ENCODE results near the gene IQSEC1. TPM values are rescaled to one million over a fixed set of nuclear protein-coding genes. Genes with fewer than 3 reads are reported as not detected.

The IQSEC1 gene
- total RNA-seq, 4 donors from 2014 or later, result 56.1 to 99.5 (median 78.2) TPM

DNA sequence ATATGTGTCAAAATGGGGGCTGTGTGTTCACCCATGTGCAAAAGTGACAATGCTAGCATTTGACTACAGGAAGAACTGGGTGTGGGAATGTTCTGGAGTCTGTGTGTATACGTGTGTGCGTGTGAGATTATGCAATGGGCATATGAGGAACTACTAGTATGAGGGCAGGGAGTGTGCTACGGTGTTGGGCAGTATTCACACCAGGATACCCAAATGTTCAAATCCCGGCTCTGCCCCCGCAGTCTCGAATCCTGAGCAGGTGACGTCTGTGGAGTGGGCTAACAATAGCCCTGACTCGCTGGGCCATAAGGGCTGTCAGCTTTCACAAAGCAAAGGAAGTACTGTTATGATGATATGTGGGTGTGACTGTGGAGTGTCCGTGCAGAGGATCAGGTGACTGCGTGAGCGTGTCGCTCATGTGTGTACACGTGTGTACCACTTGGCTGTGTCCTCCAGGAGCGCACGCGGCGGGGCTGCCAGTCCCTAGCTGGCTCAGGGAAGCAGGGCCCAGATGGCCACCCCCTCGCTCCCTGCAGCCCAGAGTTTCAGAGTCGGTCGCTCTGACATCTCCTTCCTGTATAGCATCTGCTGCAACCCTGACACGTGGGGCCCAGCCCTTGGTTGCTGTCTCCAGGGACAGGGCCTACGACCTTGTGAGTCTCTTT lies 27.2 kb downstream of the IQSEC1 start:
- Histone ChIP-seq H3K4me3 (no peak overlapping the region), H3K4me1 (no peaks in the 10 kb centered on the region), H3K36me3 (no peaks in the 10 kb centered on the region), H3K27ac (replicated peaks in 1 of 4) (no peak overlapping the region), H3K27me3 (no peaks in the 10 kb centered on the region), H3K9me3 (no peaks in the 10 kb centered on the region)
- intact Hi-C loops (cut with DNase I), result no loop called here
- DNase-seq (ENCODE audit: extremely low spot score), result no peak
- TF ChIP-seq, protein P1, sequence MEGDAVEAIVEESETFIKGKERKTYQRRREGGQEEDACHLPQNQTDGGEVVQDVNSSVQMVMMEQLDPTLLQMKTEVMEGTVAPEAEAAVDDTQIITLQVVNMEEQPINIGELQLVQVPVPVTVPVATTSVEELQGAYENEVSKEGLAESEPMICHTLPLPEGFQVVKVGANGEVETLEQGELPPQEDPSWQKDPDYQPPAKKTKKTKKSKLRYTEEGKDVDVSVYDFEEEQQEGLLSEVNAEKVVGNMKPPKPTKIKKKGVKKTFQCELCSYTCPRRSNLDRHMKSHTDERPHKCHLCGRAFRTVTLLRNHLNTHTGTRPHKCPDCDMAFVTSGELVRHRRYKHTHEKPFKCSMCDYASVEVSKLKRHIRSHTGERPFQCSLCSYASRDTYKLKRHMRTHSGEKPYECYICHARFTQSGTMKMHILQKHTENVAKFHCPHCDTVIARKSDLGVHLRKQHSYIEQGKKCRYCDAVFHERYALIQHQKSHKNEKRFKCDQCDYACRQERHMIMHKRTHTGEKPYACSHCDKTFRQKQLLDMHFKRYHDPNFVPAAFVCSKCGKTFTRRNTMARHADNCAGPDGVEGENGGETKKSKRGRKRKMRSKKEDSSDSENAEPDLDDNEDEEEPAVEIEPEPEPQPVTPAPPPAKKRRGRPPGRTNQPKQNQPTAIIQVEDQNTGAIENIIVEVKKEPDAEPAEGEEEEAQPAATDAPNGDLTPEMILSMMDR (IDR thresholded peaks at IDR 0.05), result no peak
- peak; percentile 18 for TF ChIP-seq EP300 (IDR thresholded peaks at IDR 0.05)
- 79% methylated on average over 21 of the region's 22 CpGs for WGBS

DNA sequence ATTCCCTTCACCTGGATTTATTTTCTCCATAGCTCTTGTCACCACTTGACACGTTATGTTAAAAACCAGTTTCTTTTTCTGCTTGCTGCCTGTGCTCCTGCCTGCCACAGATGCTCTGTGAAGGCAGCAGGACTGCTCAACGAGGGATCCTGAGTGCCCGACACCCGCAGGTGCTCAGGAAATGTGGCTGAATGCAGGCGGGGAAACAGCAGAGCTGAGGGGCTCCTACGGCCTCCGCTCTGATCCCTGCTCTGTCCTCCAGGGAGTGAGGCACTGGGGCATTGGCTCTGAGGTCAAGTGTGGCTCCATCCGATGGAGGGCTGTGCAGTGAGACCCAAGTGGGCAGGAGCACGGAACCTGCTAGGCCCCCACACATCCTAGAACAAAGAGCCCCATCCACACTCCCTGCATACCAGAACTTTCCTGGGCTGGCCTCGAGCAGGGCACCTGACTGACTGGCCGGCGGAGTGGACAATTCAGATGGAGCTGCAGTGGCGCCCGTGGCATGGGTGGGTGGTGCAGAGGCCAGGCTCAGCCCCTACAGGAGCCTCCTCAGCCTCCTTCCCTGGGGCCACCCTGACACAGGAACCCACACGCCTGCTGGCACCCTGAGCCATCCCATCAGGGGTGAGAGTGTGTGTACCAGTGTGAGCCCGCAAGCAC lies 27.9 kb downstream of the IQSEC1 start:
- no peaks in the 10 kb centered on the region for H3K27me3 ChIP-seq
- intact Hi-C loops (cut with DNase I), result no loop called here
- DNase-seq (ENCODE audit: extremely low spot score), result no peak
- H3K9me3 ChIP-seq, result no peaks in the 10 kb centered on the region
- WGBS, result 77% methylated on average over 7 of the region's 16 CpGs
- H3K4me1 ChIP-seq, result no peaks in the 10 kb centered on the region
- TF ChIP-seq EP300 (IDR thresholded peaks at IDR 0.05) (no peak), POLR2A (IDR thresholded peaks at IDR 0.05; ENCODE audit: low read depth) (no peak)
- TF ChIP-seq, protein P1 (IDR thresholded peaks at IDR 0.05), result no peak
- no peak overlapping the region for H3K4me3 ChIP-seq
- no peaks in the 10 kb centered on the region for H3K36me3 ChIP-seq
- no peak overlapping the region for H3K27ac ChIP-seq (replicated peaks in 1 of 4)

DNA sequence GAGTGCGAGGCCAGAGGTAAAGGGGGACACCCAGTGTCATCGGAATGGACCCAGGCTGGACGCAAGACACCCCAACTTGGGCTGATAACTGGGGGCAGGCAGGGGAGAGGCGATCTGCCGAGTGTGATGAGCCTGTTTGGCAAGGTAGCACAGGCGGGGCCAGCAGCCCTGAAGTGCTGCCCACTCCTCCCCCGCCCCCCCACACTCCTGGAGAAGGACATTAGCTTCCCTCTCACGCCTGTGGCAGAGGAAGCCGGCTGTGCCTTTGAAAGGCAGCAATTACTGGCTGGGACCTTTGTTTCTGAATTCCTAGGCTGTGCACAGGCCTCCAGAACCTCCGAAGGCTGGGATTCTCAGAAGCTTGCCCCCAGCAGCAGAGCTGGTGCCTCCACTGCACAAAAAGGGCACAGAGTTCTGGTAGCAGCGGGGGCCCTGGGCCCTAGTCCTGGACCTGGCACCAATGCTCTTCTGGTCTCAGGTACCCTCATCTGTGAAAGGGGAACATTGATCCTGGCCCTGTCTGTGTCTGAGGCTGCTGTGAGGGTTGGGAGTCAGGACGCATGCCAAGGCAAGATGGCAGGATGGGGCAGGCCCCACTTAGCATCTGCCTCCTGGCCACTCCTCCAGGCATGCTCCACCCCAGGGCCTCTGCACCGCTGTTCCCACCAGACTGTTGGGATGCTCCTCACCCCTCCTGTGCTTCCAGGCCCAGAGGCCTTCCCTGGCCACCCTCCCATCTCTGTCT lies 28.6 kb downstream of the IQSEC1 start:
- TF ChIP-seq POLR2A (IDR thresholded peaks at IDR 0.05; ENCODE audit: low read depth) (no peak), EP300 (IDR thresholded peaks at IDR 0.05) (no peak), POLR2AphosphoS5 (IDR thresholded peaks at IDR 0.05) (no peak)
- TF ChIP-seq, protein P1 (IDR thresholded peaks at IDR 0.05), result no peak
- Histone ChIP-seq H3K9me3 (no peaks in the 10 kb centered on the region), H3K4me3 (no peak overlapping the region), H3K4me1 (peaks cover 0 to under 1% (median under 1%) of the 10 kb centered on the region in 4 donors), H3K27ac (replicated peaks in 1 of 4) (no peak overlapping the region), H3K36me3 (no peaks in the 10 kb centered on the region), H3K27me3 (no peaks in the 10 kb centered on the region)
- no peak for DNase-seq (ENCODE audit: extremely low spot score)
- 83% methylated on average over 12 of the region's 13 CpGs for WGBS
- intact Hi-C loops (cut with DNase I), result no loop called here

DNA sequence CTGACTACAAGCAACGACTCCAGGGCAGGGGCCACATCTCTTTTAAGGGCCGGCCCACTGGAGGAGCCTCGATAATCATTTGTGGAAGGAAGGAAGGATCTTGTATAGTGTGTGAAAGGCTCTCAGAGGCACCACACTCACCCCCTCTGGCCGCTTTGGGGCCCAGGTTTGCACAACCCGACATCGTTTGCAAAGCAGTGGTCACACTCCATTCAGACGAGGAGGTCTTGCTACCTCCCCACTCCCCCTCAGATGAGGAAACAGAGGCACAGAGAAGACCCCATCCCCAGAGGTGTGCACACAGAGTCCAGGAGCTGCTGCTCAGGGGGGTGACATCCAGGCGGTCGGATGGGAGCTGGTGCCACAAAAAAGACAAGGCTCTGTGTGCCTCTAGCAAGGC lies 29.6 kb downstream of the IQSEC1 start:
- no peaks in the 10 kb centered on the region for H3K36me3 ChIP-seq
- no peak overlapping the region for H3K4me3 ChIP-seq
- WGBS, result 86% methylated on average over 6 of the region's 9 CpGs
- no peaks in the 10 kb centered on the region for H3K9me3 ChIP-seq
- no peak overlapping the region for H3K27ac ChIP-seq (replicated peaks in 1 of 4)
- TF ChIP-seq POLR2A (IDR thresholded peaks at IDR 0.05; ENCODE audit: low read depth), result no peak
- no peak for TF ChIP-seq EP300 (IDR thresholded peaks at IDR 0.05)
- H3K4me1 ChIP-seq, result peaks cover 0 to 10% (median 4%) of the 10 kb centered on the region in 4 donors
- DNase-seq (ENCODE audit: extremely low spot score), result no peak
- H3K27me3 ChIP-seq, result no peaks in the 10 kb centered on the region
- intact Hi-C loops (cut with DNase I), result no loop called here

DNA sequence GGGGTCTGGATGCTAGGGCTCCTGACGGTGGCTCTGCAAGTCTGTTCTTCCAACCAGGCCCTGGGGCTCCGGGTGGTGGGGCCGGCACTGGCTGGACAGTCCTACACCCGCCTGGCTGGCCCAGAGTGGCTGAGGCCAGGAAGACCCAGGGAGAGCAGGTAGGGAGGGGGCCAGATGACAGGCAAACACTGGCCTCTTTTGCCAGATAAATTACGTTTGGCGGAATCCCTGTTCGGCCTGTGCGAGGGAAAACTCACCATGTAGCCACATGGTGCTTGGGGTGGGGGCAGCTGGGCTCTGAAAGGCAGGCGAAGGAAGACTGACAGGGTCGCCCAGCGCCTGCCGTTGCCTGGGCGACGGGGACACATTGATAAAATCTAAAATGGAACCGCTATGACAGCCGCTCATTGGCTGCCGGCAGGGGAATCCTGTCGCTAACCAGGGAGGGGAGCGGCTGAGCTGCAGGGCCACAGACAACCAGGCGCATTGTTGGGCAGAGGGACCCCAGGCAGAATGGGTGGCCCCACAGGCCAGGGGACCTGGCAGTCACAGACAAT lies 30.4 kb downstream of the IQSEC1 start:
- no peaks in the 10 kb centered on the region for H3K9me3 ChIP-seq
- no peak for TF ChIP-seq EP300 (IDR thresholded peaks at IDR 0.05)
- H3K36me3 ChIP-seq, result no peaks in the 10 kb centered on the region
- intact Hi-C loops (cut with DNase I), result no loop called here
- WGBS, result 92% methylated on average over 15 of the region's 20 CpGs
- H3K27me3 ChIP-seq, result no peaks in the 10 kb centered on the region
- H3K27ac ChIP-seq (replicated peaks in 1 of 4), result no peak overlapping the region
- no peak for DNase-seq (ENCODE audit: extremely low spot score)
- H3K4me1 ChIP-seq, result peaks cover 0 to 10% (median 4%) of the 10 kb centered on the region in 4 donors
- H3K4me3 ChIP-seq, result no peak overlapping the region
